GM23338 (cell line): Measurements from ENCODE around the gene PHLDA3. TPM values are rescaled to one million over a fixed set of nuclear protein-coding genes. Genes with fewer than 3 reads are reported as not detected.

ENCODE experiments used
- CREB1 ChIP-seq: fragments of 250-450 bp; sonication (Bioruptor Pico); IDR thresholded peaks from 2 replicates; pipeline ENCODE4 v1.5.0; 2020; ENCODE audit warnings: low read depth, mild to moderate bottlenecking, moderate library complexity
- polyA plus RNA-seq: library from polyadenylated mRNA; unstranded; fragments of >200 nt; fragmentation: Nextera tagmentation; extraction: Ambion mirVana; gene quantifications from 2 replicates; pipeline ENCODE4 v1.2.1, GENCODE V29; 2016
- total RNA-seq: library from RNA; depleted of rRNA; stranded (reverse); fragments of >200 nt; shearing (Covaris generic); gene quantifications from 2 replicates; pipeline ENCODE4 v1.2.3, GENCODE V29; 2014; rRNA removed
- TF ChIP-seq, protein P1 (sequence below): IDR thresholded peaks from 2 replicates; pipeline ENCODE4 v1.6.1; 2016; ENCODE audit warnings: antibody characterized with exemption

Gene PHLDA3
- total and polyA plus RNA-seq, 2 experiments from 2014 or later = 37.5 to 87.4 TPM

DNA sequence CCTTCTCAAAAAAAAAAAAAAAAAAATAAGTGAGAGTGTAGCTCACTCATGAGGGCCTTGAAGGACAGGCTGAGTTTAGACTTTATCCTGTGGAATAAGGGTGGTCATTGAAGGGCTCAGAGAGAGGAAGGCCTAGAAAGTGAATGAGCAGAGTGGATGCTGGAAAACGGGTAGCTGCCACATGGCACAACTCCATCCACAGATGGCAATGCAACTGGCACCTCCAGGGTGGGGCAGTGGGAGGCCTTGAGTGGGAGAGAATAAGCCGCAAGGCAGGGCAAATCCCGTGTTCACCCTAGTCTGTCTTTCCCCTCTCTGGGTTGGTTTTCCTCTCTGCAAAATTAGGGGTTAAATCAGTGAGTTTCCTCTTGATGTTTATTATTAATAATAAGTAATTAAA, 50.5 kb downstream of the PHLDA3 start (continued):
- TF ChIP-seq, protein P1, sequence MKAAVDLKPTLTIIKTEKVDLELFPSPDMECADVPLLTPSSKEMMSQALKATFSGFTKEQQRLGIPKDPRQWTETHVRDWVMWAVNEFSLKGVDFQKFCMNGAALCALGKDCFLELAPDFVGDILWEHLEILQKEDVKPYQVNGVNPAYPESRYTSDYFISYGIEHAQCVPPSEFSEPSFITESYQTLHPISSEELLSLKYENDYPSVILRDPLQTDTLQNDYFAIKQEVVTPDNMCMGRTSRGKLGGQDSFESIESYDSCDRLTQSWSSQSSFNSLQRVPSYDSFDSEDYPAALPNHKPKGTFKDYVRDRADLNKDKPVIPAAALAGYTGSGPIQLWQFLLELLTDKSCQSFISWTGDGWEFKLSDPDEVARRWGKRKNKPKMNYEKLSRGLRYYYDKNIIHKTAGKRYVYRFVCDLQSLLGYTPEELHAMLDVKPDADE = no peak
- no peak for TF ChIP-seq CREB1

Other genes with a start within 250 kb of the PHLDA3 start
- 0.58 and 0.83 TPM in 2 replicates for gene PKP1, start 185.7 kb downstream of the PHLDA3 start, total RNA-seq
- gene PKP1, start 185.7 kb downstream of the PHLDA3 start, polyA plus RNA-seq = 0.17 and 0.19 TPM in 2 replicates
- 4.5 and 7.5 TPM in 2 replicates for gene TNNT2, start 91.5 kb downstream of the PHLDA3 start, total RNA-seq
- 19.1 and 25.3 TPM in 2 replicates for gene TNNT2, start 91.5 kb downstream of the PHLDA3 start, polyA plus RNA-seq
- 17.6 and 22.3 TPM in 2 replicates for gene LAD1, start 69.9 kb downstream of the PHLDA3 start, total RNA-seq
- 18.0 and 18.9 TPM in 2 replicates for gene LAD1, start 69.9 kb downstream of the PHLDA3 start, polyA plus RNA-seq
- gene TNNI1, start 47.5 kb downstream of the PHLDA3 start, total RNA-seq = not detected in 2 replicates
- 0.36 and 4.1 TPM in 2 replicates for gene TNNI1, start 47.5 kb downstream of the PHLDA3 start, polyA plus RNA-seq
- 24.1 and 29.9 TPM in 2 replicates for gene CSRP1, start 37.9 kb upstream of the PHLDA3 start, total RNA-seq
- 5.8 and 6.2 TPM in 2 replicates for gene CSRP1, start 37.9 kb upstream of the PHLDA3 start, polyA plus RNA-seq
- gene NAV1, start 69.9 kb upstream of the PHLDA3 start, total RNA-seq = 37.2 and 37.4 TPM in 2 replicates
- 22.6 and 22.7 TPM in 2 replicates for gene NAV1, start 69.9 kb upstream of the PHLDA3 start, polyA plus RNA-seq